H1 (cell line): ENCODE results near the gene TET1. TPM values are rescaled to one million over a fixed set of nuclear protein-coding genes. Genes with fewer than 3 reads are reported as not detected.
A peak's percentile ranks its signal among the peaks of the same experiment; 100 is the strongest.

Source experiments
- CTCF ChIA-PET: fragments of 300-600 bp; sonication (Branson Sonifier 250); formaldehyde crosslinking; loops from one replicate; lab custom pipeline; 2021; ENCODE audit not compliant: partially characterized antibody; lab: Charles Lee
- POLR2A ChIA-PET: fragments of 300-600 bp; sonication (Branson Sonifier 250); formaldehyde crosslinking; loops from one replicate; lab custom pipeline; 2021; ENCODE audit warnings: inconsistent platforms; ENCODE audit not compliant: partially characterized antibody; lab: Charles Lee
- DNase-seq, 2 experiments: peaks; one replicate each; pipeline versions ENCODE4 v3.0.0 to v3.0.0-alpha.2; 2010 to 2022; ENCODE audit warnings: low spot score in 2 of 2, low read depth in 1 of 2, mixed read lengths in 1 of 2
- FAIRE-seq: peaks from 2 replicates; lab custom pipeline; 2011; peaks lifted over from hg19 to GRCh38; lab: Jason Lieb, UNC
- H2AFZ ChIP-seq: 2 replicates; pipeline ENCODE4 v1.8.1; 2012; ENCODE audit warnings: low read length, inconsistent platforms
- H2AK5ac ChIP-seq: 2 replicates; pipeline ENCODE4 v1.6.1; 2013; ENCODE audit warnings: low read depth, low read length
- H2BK120ac ChIP-seq: replicated peaks from 2 replicates; pipeline ENCODE3; 2013; ENCODE audit warnings: low read depth, low read length, inconsistent platforms
- H2BK12ac ChIP-seq: 2 replicates; pipeline ENCODE4 v1.6.1; 2013; ENCODE audit warnings: low read depth, low read length
- H2BK15ac ChIP-seq: 2 replicates; pipeline ENCODE4 v1.6.1; 2013; ENCODE audit warnings: low read length
- H2BK20ac ChIP-seq: 2 replicates; pipeline ENCODE4 v1.6.1; 2013; ENCODE audit warnings: low read length
- H2BK5ac ChIP-seq: 2 replicates; pipeline ENCODE4 v1.6.1; 2013; ENCODE audit warnings: low read depth, low read length
- H3K14ac ChIP-seq: 2 replicates; pipeline ENCODE4 v1.6.1; 2013; ENCODE audit warnings: inconsistent platforms; ENCODE audit not compliant: insufficient read length
- H3K18ac ChIP-seq: 2 replicates; pipeline ENCODE4 v1.6.1; 2013; ENCODE audit warnings: low read length; ENCODE audit errors: extremely low read depth
- H3K23ac ChIP-seq: 2 replicates; pipeline ENCODE4 v1.6.1; 2013; ENCODE audit warnings: inconsistent platforms; ENCODE audit not compliant: insufficient read length
- H3K23me2 ChIP-seq: 2 replicates; pipeline ENCODE4 v1.6.1; 2013; ENCODE audit warnings: low read depth, low read length
- H3K27ac ChIP-seq: 2 replicates; pipeline ENCODE4 v1.6.1; 2011; ENCODE audit warnings: low read depth, low read length, inconsistent platforms
- H3K27me3 ChIP-seq, 4 experiments: replicated peaks in 1 of 4; 1 replicate in 1 of 4; 2 replicates in 3 of 4; pipeline versions ENCODE4 v1.6.1 to v1.8.1; 2011 to 2013; ENCODE audit warnings: low read length in 3 of 4, mild to moderate bottlenecking in 3 of 4, inconsistent platforms in 2 of 4, mixed read lengths in 2 of 4, moderate library complexity in 1 of 4; ENCODE audit not compliant: control insufficient read depth in 3 of 4, insufficient read depth in 3 of 4; ENCODE audit errors: extremely low read depth in 1 of 4
- H3K36me3 ChIP-seq, 4 experiments: 2 replicates each; pipeline versions ENCODE4 v1.6.1 to v1.8.1; 2011 to 2013; ENCODE audit warnings: mild to moderate bottlenecking in 4 of 4, low read length in 3 of 4, moderate library complexity in 2 of 4, control low read depth in 1 of 4, inconsistent platforms in 1 of 4; ENCODE audit not compliant: insufficient read depth in 4 of 4, control insufficient read depth in 2 of 4
- H3K4ac ChIP-seq: replicated peaks from 2 replicates; pipeline ENCODE3; 2013; ENCODE audit warnings: low read length, low read depth, mixed read lengths, inconsistent platforms; ENCODE audit not compliant: insufficient read length
- H3K4me1 ChIP-seq, 4 experiments: replicated peaks in 1 of 4; 1 replicate in 1 of 4; 2 replicates in 3 of 4; pipeline versions ENCODE4 v1.6.1 to v1.8.1; 2011 to 2013; ENCODE audit warnings: low read length in 3 of 4, inconsistent platforms in 2 of 4, mixed read lengths in 1 of 4; ENCODE audit not compliant: insufficient read depth in 4 of 4, control insufficient read depth in 3 of 4
- H3K4me2 ChIP-seq, 2 experiments: 2 replicates each; pipeline versions ENCODE4 v1.6.1 to v1.8.1; 2011 to 2013; ENCODE audit warnings: low read depth in 2 of 2, low read length in 2 of 2, control low read depth in 1 of 2, inconsistent platforms in 1 of 2, mild to moderate bottlenecking in 1 of 2; ENCODE audit not compliant: insufficient read depth in 1 of 2
- H3K4me3 ChIP-seq, 4 experiments: fragments of 200-600, 300-600 bp in 1 of 4; sonication (generic), shearing (Covaris generic), sonication (Bioruptor Twin) in 1 of 4; 2 replicates each; pipeline versions ENCODE4 v1.5.1 to v1.8.1; 2011 to 2016; ENCODE audit warnings: low read length in 4 of 4, low read depth in 3 of 4, control low read depth in 2 of 4, inconsistent platforms in 2 of 4, mild to moderate bottlenecking in 2 of 4, mixed read lengths in 1 of 4, moderate library complexity in 1 of 4; ENCODE audit not compliant: insufficient read depth in 2 of 4; ENCODE audit errors: extremely low read depth in 1 of 4
- H3K56ac ChIP-seq: replicated peaks from 2 replicates; pipeline ENCODE3; 2013; ENCODE audit warnings: low read depth, mild to moderate bottlenecking, mixed read lengths, low read length, inconsistent platforms; ENCODE audit not compliant: insufficient read length
- H3K79me1 ChIP-seq: 2 replicates; pipeline ENCODE4 v1.6.1; 2013; ENCODE audit warnings: low read depth, low read length, control low read depth
- H3K79me2 ChIP-seq, 2 experiments: 2 replicates each; pipeline versions ENCODE4 v1.6.1 to v1.8.1; 2012 to 2013; ENCODE audit warnings: low read length in 2 of 2, mild to moderate bottlenecking in 2 of 2, inconsistent platforms in 1 of 2; ENCODE audit not compliant: insufficient read depth in 2 of 2, control insufficient read depth in 1 of 2
- H3K9ac ChIP-seq, 4 experiments: replicated peaks in 1 of 4; 1 replicate in 1 of 4; 2 replicates in 3 of 4; pipeline versions ENCODE4 v1.6.1 to v1.8.1; 2011 to 2013; ENCODE audit warnings: low read depth in 3 of 4, low read length in 3 of 4, control low read depth in 2 of 4, mild to moderate bottlenecking in 2 of 4, moderate library complexity in 2 of 4, inconsistent platforms in 1 of 4; ENCODE audit errors: extremely low read depth in 1 of 4
- H3K9me3 ChIP-seq, 2 experiments: 2 replicates each; pipeline versions ENCODE4 v1.6.1 to v1.8.1; 2012 to 2013; ENCODE audit warnings: mild to moderate bottlenecking in 2 of 2, moderate library complexity in 2 of 2, control low read depth in 1 of 2, inconsistent platforms in 1 of 2, low read depth in 1 of 2, low read length in 1 of 2, mixed read lengths in 1 of 2; ENCODE audit not compliant: insufficient read depth in 2 of 2
- H4K20me1 ChIP-seq, 2 experiments: replicated peaks in 1 of 2; 2 replicates each; pipeline versions ENCODE3 to v1.8.1; 2011 to 2013; ENCODE audit warnings: inconsistent platforms in 2 of 2, low read length in 2 of 2, mild to moderate bottlenecking in 1 of 2; ENCODE audit not compliant: insufficient read depth in 2 of 2, control insufficient read depth in 1 of 2
- H4K5ac ChIP-seq: 2 replicates; pipeline ENCODE4 v1.6.1; 2013; ENCODE audit warnings: low read length, low read depth, mixed read lengths, inconsistent platforms; ENCODE audit not compliant: insufficient read length
- H4K8ac ChIP-seq: 2 replicates; pipeline ENCODE4 v1.8.0; 2013; ENCODE audit warnings: mild to moderate bottlenecking, moderate library complexity, low read length, inconsistent platforms; ENCODE audit not compliant: insufficient read depth; ENCODE audit errors: extremely low read depth
- H4K91ac ChIP-seq: replicated peaks from 2 replicates; pipeline ENCODE3; 2013; ENCODE audit warnings: low read length, mixed read lengths, inconsistent platforms; ENCODE audit not compliant: insufficient read length
- HDAC2 ChIP-seq, 2 experiments: fragments of 300-600 bp in 1 of 2; sonication (generic) in 1 of 2; IDR thresholded peaks; 2 replicates each; pipeline ENCODE4 v1.6.1; 2011 to 2012; ENCODE audit warnings: low read depth in 2 of 2, low read length in 2 of 2, mild to moderate bottlenecking in 2 of 2, moderate library complexity in 2 of 2, borderline replicate concordance in 1 of 2, inconsistent platforms in 1 of 2
- MAFK ChIP-seq: IDR thresholded peaks from 2 replicates; pipeline ENCODE4 v1.6.1; 2012; ENCODE audit warnings: low read depth, mild to moderate bottlenecking, improper control_type of control experiment, low read length
- TBP ChIP-seq: IDR thresholded peaks from 2 replicates; pipeline ENCODE4 v1.6.1; 2011; ENCODE audit warnings: low read depth, low read length, improper control_type of control experiment
- WGBS, 2 experiments: shearing (Covaris generic) in 1 of 2; methylation state at CpG; one replicate each; pipeline versions ENCODE4 v1.1.6 to v1.1.7; 2013 to 2015; ENCODE audit warnings: low lambda C conversion rate in 2 of 2, mixed read lengths in 2 of 2, inconsistent platforms in 1 of 2, low coverage in 1 of 2, missing lambda C conversion rate in 1 of 2; ENCODE audit not compliant: insufficient replicate concordance in 2 of 2, insufficient coverage in 1 of 2, insufficient read length in 1 of 2; ENCODE audit errors: extremely low coverage in 1 of 2, missing lambda C conversion rate in 1 of 2; 5-methylcytosine and 5-hydroxymethylcytosine counted together
- polyA plus RNA-seq, 7 experiments: library from polyadenylated mRNA; depleted of rRNA in 3 of 7; stranded (reverse) in 5 of 7; unstranded in 2 of 7; fragments of >200 nt in 5 of 7; fragments of 200-250 nt in 2 of 7; gene quantifications; 1 replicate in 5 of 7; 2 replicates in 1 of 7; 4 replicates in 1 of 7; pipeline versions ENCODE4 v1.2.1 to v1.2.3, GENCODE V29; 2011 to 2013; ENCODE audit warnings: missing spikeins in 2 of 7, mixed read lengths in 2 of 7
- total RNA-seq: library from RNA; stranded (reverse); fragmentation: NEBNext Ultra II Directional; extraction: Animal tissue kit (Norgen Biotek cat#: 25700); gene quantifications from 2 replicates; pipeline ENCODE4 v1.2.1, GENCODE V29; 2021

Gene TET1
- total and polyA plus RNA-seq, 2 of the 8 experiments (the other 6 are each of a cell fraction or from before 2014, with no cell fraction given): 15.2 to 69.3 TPM

DNA sequence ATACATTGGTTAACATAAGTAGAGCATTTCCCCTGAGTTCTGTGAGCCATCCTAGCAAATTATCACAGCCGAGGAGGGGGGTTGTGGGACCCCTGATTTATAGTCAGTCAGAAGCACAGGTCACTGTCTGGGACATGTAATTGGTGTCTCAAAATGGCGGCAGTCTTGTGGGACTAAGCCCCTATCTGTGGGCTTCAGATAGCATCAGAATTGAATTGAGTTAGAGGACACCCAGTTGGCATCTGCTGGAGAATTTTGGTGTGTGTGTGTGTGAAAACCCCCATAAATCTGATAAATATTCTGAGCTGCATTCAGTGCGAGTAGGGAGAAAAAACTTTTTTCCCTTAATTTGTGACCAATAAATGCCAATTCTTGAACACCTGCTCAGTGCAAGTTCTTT lies 6.5 kb upstream of the TET1 start:
- POLR2A ChIA-PET: interaction anchor here (1.5 to 3.3 kb wide), 3 partner anchors 9 to 47 kb away, joined by 4 to 14 read pairs (median 14); no protein-coding TSS in a partner anchor
- no peak overlapping the region for H2BK20ac ChIP-seq
- H3K79me1 ChIP-seq: no peaks in the 10 kb centered on the region
- H2BK120ac ChIP-seq: no peak overlapping the region
- 0 out of 2 replicates have a peak overlapping the region, but pooled peaks have one; percentile 25 for H2AFZ ChIP-seq
- peak overlapping the region; percentile 3 for H4K5ac ChIP-seq
- H3K14ac ChIP-seq: no peak overlapping the region
- 87% methylated on average over 3 of the region's 3 CpGs; no CpG with 5 or more reads in 1 of the 2 experiments for WGBS, 2 experiments
- H3K4ac ChIP-seq: no peak overlapping the region
- H3K27ac ChIP-seq: 0 out of 2 replicates have a peak overlapping the region, but pooled peaks have one; percentile 15
- no peak for DNase-seq
- TF ChIP-seq HDAC2 (IDR thresholded peaks at IDR 0.05; ENCODE audit: borderline replicate concordance in 1 of 2, low read depth in 2 of 2, low read length in 2 of 2): no peak
- TF ChIP-seq MAFK: no peak
- TF ChIP-seq TBP: no peak
- TF ChIP-seq, all 59 proteins: peak for 0
- Histone ChIP-seq H3K36me3 (no peaks in the 10 kb centered on the region), H4K8ac (no peak overlapping the region), H3K4me3 (no peak overlapping the region), H3K9me3 (no peaks in the 10 kb centered on the region), H4K20me1 (no peaks in the 10 kb centered on the region), H3K23ac (no peak overlapping the region), H3K9ac (no peak overlapping the region), H4K91ac (no peak overlapping the region), H3K4me2 (no peak overlapping the region), H3K27me3 (no peaks in the 10 kb centered on the region), H2BK5ac (no peak overlapping the region), H2BK12ac (no peak overlapping the region), H2AK5ac (no peak overlapping the region), H3K79me2 (no peaks in the 10 kb centered on the region), H3K56ac (no peak overlapping the region), H2BK15ac (no peak overlapping the region), H3K23me2 (no peaks in the 10 kb centered on the region), H3K18ac (no peak overlapping the region), H3K4me1 (peaks cover 0 to 4% (median 2%) of the 10 kb centered on the region in 4 experiments; a peak in 1 of 7 replicates)
- CTCF ChIA-PET: interaction anchor here (1.2 kb wide), 1 partner anchor 83 kb away, joined by 3 read pairs; no protein-coding TSS in a partner anchor
- FAIRE-seq: no peak
